ENCODE measurements around the gene FRMD4A.

DNA sequence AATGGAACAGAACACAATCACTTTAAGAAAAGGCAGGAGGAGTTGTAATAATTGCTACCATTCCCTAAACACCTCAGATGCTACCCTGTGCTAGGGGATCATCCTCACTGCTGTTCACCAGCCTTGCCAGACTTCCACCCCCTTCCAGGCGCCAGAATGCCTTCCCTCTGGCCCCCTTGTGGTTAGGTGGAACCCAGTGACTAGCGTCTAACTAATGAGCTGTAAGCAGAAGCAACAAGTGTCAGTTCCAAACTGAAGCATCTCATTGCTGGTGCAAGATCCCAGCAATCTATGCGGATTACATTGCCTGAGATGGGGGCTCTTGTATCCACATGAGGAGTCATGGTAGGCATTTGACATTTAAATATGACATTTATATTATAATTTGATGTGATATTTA lies 86.6 kb downstream of the FRMD4A start:
- TF ChIP-seq CTCF (IDR thresholded peaks at IDR 0.05) (no peak), POLR2A (IDR thresholded peaks at IDR 0.05) (no peak), EP300 (IDR thresholded peaks at IDR 0.05) (no peak)

All from stomach (tissue), 4 donors.